ENCODE data around the gene CH25H. TPM values are rescaled to one million over a fixed set of nuclear protein-coding genes. Genes with fewer than 3 reads are reported as not detected.

The CH25H gene
- total RNA-seq, 1 donor from 2014 or later: 1.00 TPM

- intact Hi-C loops (cut with DNase I): no loop called here
Measured at GRCh38 chr10:89164080-89164479, 43.0 kb downstream of the CH25H start.

DNA sequence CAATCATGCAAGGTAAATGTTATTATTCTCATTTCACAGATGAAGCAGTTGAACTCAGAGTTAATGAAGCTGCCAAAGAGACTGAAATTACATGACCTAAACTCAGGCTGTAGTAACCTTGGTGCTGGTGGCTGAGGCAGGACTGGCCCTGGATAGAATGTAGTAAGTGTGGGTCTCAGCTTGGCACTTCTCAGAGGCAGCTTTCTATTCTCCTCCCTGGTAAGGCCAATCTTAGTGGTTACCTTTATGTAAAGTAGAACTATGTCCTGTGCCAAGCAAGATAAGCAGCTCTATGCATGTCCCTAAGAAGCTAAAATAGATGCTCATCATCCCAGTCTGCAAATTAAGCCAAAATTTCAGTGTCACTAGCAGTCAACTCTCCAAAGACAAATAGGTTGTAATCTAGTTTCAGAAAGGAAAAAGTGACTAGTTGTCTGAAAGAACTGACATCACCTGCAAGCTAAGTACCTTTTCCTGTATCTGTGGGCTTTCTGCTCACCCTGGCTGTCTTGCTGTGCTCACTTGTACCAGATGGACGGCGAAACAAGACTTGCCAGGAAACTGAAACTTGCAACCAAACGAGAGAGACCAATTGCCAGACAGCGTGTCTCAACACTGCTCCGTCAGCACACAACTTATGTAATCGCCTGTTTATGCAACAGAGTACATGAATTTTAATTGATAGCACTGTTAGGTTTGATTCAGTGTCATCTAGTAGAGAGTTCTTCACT, 43.7 kb downstream of the CH25H start:
- intact Hi-C loops (cut with DNase I): no loop called here
- DNase-seq (ENCODE audit: low spot score): no peak

More at GRCh38 chr10:89164080-89164479, 43.0 kb downstream of the CH25H start:
- DNase-seq (ENCODE audit: low spot score): no peak

GRCh38 chr10:89162596-89162995, 44.5 kb downstream of the CH25H start:
- DNase-seq (ENCODE audit: low spot score): no peak
- intact Hi-C loops (cut with DNase I): no loop called here

- no peak for DNase-seq (ENCODE audit: low spot score)
Measured at GRCh38 chr10:89160339-89160738, 46.8 kb downstream of the CH25H start.

DNA sequence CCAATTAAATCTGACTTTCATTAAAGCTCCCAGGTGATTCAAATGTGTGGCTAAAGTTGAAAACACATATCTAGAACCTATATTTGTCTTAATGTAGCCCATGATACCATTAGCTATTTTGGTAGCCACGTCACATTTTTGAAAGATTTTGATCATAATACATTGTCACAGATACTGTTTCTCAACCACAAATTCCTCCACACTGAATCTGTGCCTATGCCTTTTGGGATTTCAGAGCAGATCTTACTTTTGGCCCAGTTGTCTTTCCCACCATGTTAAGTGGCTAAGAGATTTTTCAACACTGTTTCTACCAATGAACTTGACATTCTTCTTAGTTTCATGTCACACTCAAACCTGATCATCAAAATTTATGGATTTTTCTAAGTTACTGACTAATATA, 47.4 kb downstream of the CH25H start:
- DNase-seq (ENCODE audit: low spot score): no peak
- intact Hi-C loops (cut with DNase I): no loop called here

More at GRCh38 chr10:89160339-89160738, 46.8 kb downstream of the CH25H start:
- intact Hi-C loops (cut with DNase I): no loop called here

DNA sequence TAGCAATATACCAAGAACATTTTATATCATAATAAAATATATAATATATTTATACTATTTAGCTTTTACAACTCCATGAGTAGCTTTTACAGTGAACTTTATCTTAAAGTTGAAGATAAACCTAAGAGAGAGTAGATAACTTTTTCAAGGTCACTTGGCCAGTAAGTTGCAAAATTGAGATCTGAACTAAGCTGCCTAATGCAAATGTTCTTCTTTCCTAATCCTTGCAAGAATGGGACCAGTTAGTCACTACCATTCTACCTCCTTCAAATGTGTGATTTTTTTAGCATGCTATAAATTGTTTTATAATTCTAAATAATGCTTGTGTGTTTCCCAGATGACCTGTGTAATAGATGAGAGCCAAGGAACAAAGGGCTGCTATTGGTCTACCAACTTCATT, 47.8 kb downstream of the CH25H start:
- intact Hi-C loops (cut with DNase I): no loop called here

GRCh38 chr10:89158446-89158845, 48.7 kb downstream of the CH25H start:
- intact Hi-C loops (cut with DNase I): no loop called here
- DNase-seq (ENCODE audit: low spot score): no peak

More for the DNA sequence above, 47.8 kb downstream of the CH25H start:
- no peak for DNase-seq (ENCODE audit: low spot score)

- no peak for DNase-seq (ENCODE audit: low spot score)
- intact Hi-C loops (cut with DNase I): no loop called here
Measured at GRCh38 chr10:89156161-89156835, 50.8 kb downstream of the CH25H start.

Other genes starting within 250 kb of the CH25H start
- 5.1 TPM for gene FAS, start 216.5 kb downstream of the CH25H start, total RNA-seq
- gene LIPA, start 44.5 kb upstream of the CH25H start, total RNA-seq: 16.0 TPM
- gene IFIT2, start 94.7 kb upstream of the CH25H start, total RNA-seq: 4.3 TPM
- gene IFIT3, start 120.7 kb upstream of the CH25H start, total RNA-seq: 6.8 TPM
- gene IFIT1B, start 170.7 kb upstream of the CH25H start, total RNA-seq: 0.81 TPM
- gene IFIT1, start 185.3 kb upstream of the CH25H start, total RNA-seq: 9.8 TPM
- 11.5 TPM for gene IFIT5, start 207.3 kb upstream of the CH25H start, total RNA-seq